CD8-positive, alpha-beta memory T cell (primary cell): ENCODE data around the gene ITGA8. TPM values are rescaled to one million over a fixed set of nuclear protein-coding genes. Genes with fewer than 3 reads are reported as not detected.

Experiments used
- CTCF ChIA-PET: fragments of 350-600 bp; sonication (Branson Sonifier 250); formaldehyde crosslinking; loops from one replicate; lab custom pipeline; 2021; ENCODE audit warnings: antibody characterized with exemption; lab: Charles Lee
- POLR2A ChIA-PET: fragments of 350-600 bp; sonication (Branson Sonifier 250); formaldehyde crosslinking; loops from one replicate; lab custom pipeline; 2021; ENCODE audit warnings: antibody characterized with exemption; lab: Charles Lee
- DNase-seq, 5 donors: peaks; one replicate each; pipeline versions ENCODE4 v3.0.0 to v3.0.0-alpha.2; 2020 to 2022; ENCODE audit warnings: mixed read lengths in 1 of 5
- H3K27ac ChIP-seq: one replicate; pipeline ENCODE4 v1.7.0; 2013; ENCODE audit warnings: low read depth, mild to moderate bottlenecking, low read length, moderate library complexity
- H3K27me3 ChIP-seq: 2 replicates; pipeline ENCODE4 v1.7.0; 2013; ENCODE audit warnings: low read length, mild to moderate bottlenecking; ENCODE audit not compliant: insufficient read depth, poor library complexity, severe bottlenecking
- H3K36me3 ChIP-seq: 2 replicates; pipeline ENCODE4 v1.7.0; 2013; ENCODE audit warnings: mild to moderate bottlenecking, low read length, moderate library complexity; ENCODE audit not compliant: insufficient read depth
- H3K4me1 ChIP-seq: 2 replicates; pipeline ENCODE4 v1.7.0; 2013; ENCODE audit warnings: mild to moderate bottlenecking, low read length, moderate library complexity; ENCODE audit not compliant: insufficient read depth
- H3K4me3 ChIP-seq: 2 replicates; pipeline ENCODE4 v1.7.0; 2013; ENCODE audit warnings: mild to moderate bottlenecking, low read length
- H3K9me3 ChIP-seq: 2 replicates; pipeline ENCODE4 v1.7.0; 2013; ENCODE audit warnings: mild to moderate bottlenecking, low read length
- H3K27ac Mint-ChIP-seq, 8 donors: one replicate each; pipeline ENCODE4 v1.8.0; 2020 to 2021; ENCODE audit warnings: mixed read lengths in 8 of 8, mild to moderate bottlenecking in 6 of 8, inconsistent platforms in 3 of 8, moderate library complexity in 3 of 8
- H3K27me3 Mint-ChIP-seq, 2 donors: one replicate each; pipeline ENCODE4 v1.8.0; 2020 to 2021; ENCODE audit warnings: mixed read lengths in 2 of 2, mild to moderate bottlenecking in 1 of 2, moderate library complexity in 1 of 2
- H3K36me3 Mint-ChIP-seq, 3 donors: one replicate each; pipeline ENCODE4 v1.8.0; 2020 to 2021; ENCODE audit warnings: mixed read lengths in 3 of 3, inconsistent platforms in 1 of 3, mild to moderate bottlenecking in 1 of 3
- H3K4me1 Mint-ChIP-seq, 3 donors: one replicate each; pipeline ENCODE4 v1.8.0; 2020 to 2021; ENCODE audit warnings: mixed read lengths in 3 of 3, inconsistent platforms in 1 of 3, mild to moderate bottlenecking in 1 of 3
- H3K4me3 Mint-ChIP-seq, 7 donors: one replicate each; pipeline ENCODE4 v1.8.0; 2020 to 2021; ENCODE audit warnings: mixed read lengths in 7 of 7, mild to moderate bottlenecking in 6 of 7, moderate library complexity in 4 of 7, inconsistent platforms in 2 of 7
- H3K9me3 Mint-ChIP-seq, 5 donors: one replicate each; pipeline ENCODE4 v1.8.0; 2020 to 2022; ENCODE audit warnings: mixed read lengths in 5 of 5, mild to moderate bottlenecking in 3 of 5, moderate library complexity in 2 of 5, inconsistent platforms in 1 of 5
- polyA plus RNA-seq: library from polyadenylated mRNA; unstranded; fragments of 300-500 nt; fragmentation: Illumina TruSeq; gene quantifications from one replicate; pipeline ENCODE4 v1.2.3, GENCODE V29; 2021
- total RNA-seq, 2 experiments: library from RNA; stranded (reverse); gene quantifications; one replicate each; pipeline ENCODE4 v1.2.3, GENCODE V29; 2021

The ITGA8 gene
- total and polyA plus RNA-seq, 3 experiments from 2014 or later: not detected

DNA sequence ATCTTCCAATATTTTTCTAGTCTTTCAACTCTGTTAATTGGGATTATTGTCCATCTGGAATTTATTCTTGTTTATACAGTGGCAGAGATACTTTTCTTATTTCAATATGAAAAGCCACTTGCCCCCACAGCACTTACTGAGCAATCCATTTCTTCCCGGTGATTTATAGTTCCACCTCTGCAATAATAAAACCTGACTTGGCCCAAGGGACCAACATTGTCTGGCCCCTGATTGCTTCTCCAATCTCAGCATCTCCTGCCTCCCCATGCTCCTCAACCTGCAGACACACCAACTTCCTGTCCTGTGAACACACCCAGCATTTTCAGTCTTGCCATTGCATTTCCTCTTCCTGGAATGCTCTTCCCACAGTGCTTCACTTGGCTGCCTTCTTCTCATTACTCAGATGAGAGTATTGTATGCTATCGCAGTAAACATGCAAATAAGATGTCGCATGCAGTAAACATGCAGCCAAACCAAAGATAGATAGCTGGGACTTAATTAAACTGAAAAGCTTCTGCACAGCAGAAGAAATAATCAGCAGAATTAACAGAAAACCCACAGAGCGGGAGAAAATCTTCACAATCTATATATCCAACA, 19.5 kb downstream of the ITGA8 start:
- Histone ChIP-seq H3K36me3 (no peaks in the 10 kb centered on the region), H3K27ac (no peak overlapping the region), H3K4me1 (no peaks in the 10 kb centered on the region), H3K27me3 (no peaks in the 10 kb centered on the region), H3K4me3 (no peak overlapping the region), H3K9me3 (no peaks in the 10 kb centered on the region)
- DNase-seq: no peak
- H3K36me3 Mint-ChIP-seq: no peaks in the 10 kb centered on the region
- ChIA-PET POLR2A (no interaction called here), CTCF (no interaction called here)
- H3K27ac Mint-ChIP-seq: no peak overlapping the region
- H3K27me3 Mint-ChIP-seq: peaks cover 2 to 3% of the 10 kb centered on the region in 2 donors
- H3K4me3 Mint-ChIP-seq: no peak overlapping the region
- H3K4me1 Mint-ChIP-seq: no peaks in the 10 kb centered on the region
- H3K9me3 Mint-ChIP-seq: peaks cover 0 to 8% (median 3%) of the 10 kb centered on the region in 5 donors

DNA sequence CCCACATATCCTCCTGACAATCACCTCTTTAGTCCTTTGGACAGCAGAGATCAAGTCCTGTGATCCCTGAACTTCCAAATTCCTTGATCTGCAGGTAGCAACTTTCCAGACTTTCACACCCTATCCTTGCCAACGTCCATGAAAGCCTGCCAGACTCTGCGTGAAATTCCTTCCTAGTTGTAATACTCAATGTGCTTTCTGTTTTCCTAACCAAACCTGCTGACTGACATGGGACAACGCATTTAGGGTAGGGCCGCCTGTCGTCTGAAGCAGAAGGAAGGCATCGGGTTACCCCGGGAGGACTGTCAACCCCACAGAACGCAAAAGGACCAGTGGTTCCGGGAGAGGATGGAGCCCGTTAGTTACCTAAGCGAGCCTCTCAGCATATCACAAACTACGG, 23.9 kb downstream of the ITGA8 start:
- no peaks in the 10 kb centered on the region for H3K4me1 Mint-ChIP-seq
- Histone ChIP-seq H3K4me1 (no peaks in the 10 kb centered on the region), H3K27me3 (no peaks in the 10 kb centered on the region), H3K27ac (no peak overlapping the region), H3K4me3 (no peak overlapping the region), H3K9me3 (no peaks in the 10 kb centered on the region), H3K36me3 (no peaks in the 10 kb centered on the region)
- peaks cover 0 to 8% (median 3%) of the 10 kb centered on the region in 5 donors for H3K9me3 Mint-ChIP-seq
- peaks cover under 1 to 1% of the 10 kb centered on the region in 2 donors for H3K27me3 Mint-ChIP-seq
- no peaks in the 10 kb centered on the region for H3K36me3 Mint-ChIP-seq
- no peak for DNase-seq
- no peak overlapping the region for H3K27ac Mint-ChIP-seq
- H3K4me3 Mint-ChIP-seq: no peak overlapping the region
- ChIA-PET CTCF (no interaction called here), POLR2A (no interaction called here)

DNA sequence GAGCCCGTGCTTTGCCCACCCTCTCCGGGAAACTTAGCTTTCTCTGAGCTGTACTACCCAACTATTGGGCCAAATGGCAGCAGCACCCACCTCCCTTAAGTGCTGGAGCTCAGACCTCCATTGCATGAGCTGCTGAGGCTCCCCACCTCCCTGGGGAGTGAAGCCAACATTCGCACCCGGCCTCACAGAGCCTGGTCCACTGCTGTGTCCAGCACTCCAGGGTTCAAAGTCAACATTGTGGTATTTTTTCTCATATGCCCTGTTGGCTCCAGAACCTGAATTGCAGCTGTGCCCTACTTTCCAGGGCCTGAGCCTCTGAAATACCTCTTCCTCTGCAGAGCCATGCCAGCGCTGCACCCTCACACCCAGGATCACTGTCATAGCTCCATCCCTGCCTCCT, 29.7 kb downstream of the ITGA8 start:
- no peaks in the 10 kb centered on the region for H3K36me3 ChIP-seq
- peaks cover 8 to 17% of the 10 kb centered on the region in 2 donors for H3K27me3 Mint-ChIP-seq
- H3K27me3 ChIP-seq: no peaks in the 10 kb centered on the region
- H3K9me3 ChIP-seq: no peaks in the 10 kb centered on the region
- H3K9me3 Mint-ChIP-seq: peaks cover 0 to 2% (median 0%) of the 10 kb centered on the region in 5 donors
- POLR2A ChIA-PET: no interaction called here
- H3K4me1 ChIP-seq: no peaks in the 10 kb centered on the region
- H3K27ac ChIP-seq: no peak overlapping the region
- no peak overlapping the region for H3K4me3 ChIP-seq
- no peak for DNase-seq
- no peak overlapping the region for H3K4me3 Mint-ChIP-seq
- H3K36me3 Mint-ChIP-seq: no peaks in the 10 kb centered on the region
- CTCF ChIA-PET: no interaction called here
- no peaks in the 10 kb centered on the region for H3K4me1 Mint-ChIP-seq
- no peak overlapping the region for H3K27ac Mint-ChIP-seq

DNA sequence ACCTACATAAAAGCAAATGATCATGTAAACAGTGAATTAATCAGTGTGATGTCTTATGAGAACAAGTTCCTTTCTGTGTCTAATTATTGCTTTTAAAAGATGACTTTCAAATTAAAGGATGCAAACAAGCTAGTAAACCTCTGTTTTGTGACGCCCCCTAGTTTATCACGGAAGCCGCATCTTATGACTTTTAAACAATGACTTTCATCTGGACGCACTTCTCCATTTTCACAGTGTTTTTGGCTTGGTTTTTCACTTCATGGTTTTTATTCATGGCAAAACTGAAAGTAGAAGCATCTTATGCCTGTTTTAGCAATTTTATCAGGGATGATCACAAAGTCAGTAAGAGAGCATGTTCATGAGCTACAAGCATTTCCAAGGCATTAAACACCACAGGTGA, 35.0 kb downstream of the ITGA8 start:
- Histone ChIP-seq H3K27me3 (no peaks in the 10 kb centered on the region), H3K9me3 (no peaks in the 10 kb centered on the region), H3K36me3 (no peaks in the 10 kb centered on the region), H3K4me1 (no peaks in the 10 kb centered on the region), H3K4me3 (no peak overlapping the region), H3K27ac (no peak overlapping the region)
- ChIA-PET CTCF (no interaction called here), POLR2A (no interaction called here)
- H3K36me3 Mint-ChIP-seq: no peaks in the 10 kb centered on the region
- DNase-seq: no peak
- peaks cover 6 to 48% of the 10 kb centered on the region in 2 donors for H3K27me3 Mint-ChIP-seq
- no peaks in the 10 kb centered on the region for H3K4me1 Mint-ChIP-seq
- no peak overlapping the region for H3K4me3 Mint-ChIP-seq
- no peak overlapping the region for H3K27ac Mint-ChIP-seq
- peaks cover 0 to 2% (median 2%) of the 10 kb centered on the region in 5 donors for H3K9me3 Mint-ChIP-seq

DNA sequence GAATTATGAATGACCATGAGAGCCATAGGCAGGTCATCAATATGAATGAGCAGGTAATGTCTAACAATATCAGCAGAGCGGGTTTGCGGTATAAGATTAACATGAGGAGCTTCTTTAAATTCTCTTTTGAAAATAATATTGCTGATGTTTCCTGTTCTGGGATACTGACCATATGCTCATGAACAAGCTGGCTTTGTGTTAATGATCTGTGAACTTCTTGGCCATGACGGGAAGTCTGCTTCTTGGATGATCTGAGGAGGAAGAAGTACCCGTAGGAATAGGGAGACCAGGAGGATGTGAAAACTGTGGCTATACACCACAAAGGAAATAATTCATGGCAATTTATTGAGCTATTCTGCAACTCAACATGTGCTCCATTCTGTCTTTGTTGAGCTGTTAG, 38.6 kb downstream of the ITGA8 start:
- H3K27me3 Mint-ChIP-seq: peaks cover 4 to 39% of the 10 kb centered on the region in 2 donors
- no peak overlapping the region for H3K27ac Mint-ChIP-seq
- H3K4me1 Mint-ChIP-seq: no peaks in the 10 kb centered on the region
- no peaks in the 10 kb centered on the region for H3K4me1 ChIP-seq
- no peaks in the 10 kb centered on the region for H3K27me3 ChIP-seq
- peaks cover 0 to 2% (median 0%) of the 10 kb centered on the region in 5 donors for H3K9me3 Mint-ChIP-seq
- ChIA-PET POLR2A (no interaction called here), CTCF (no interaction called here)
- DNase-seq: no peak
- H3K36me3 ChIP-seq: no peaks in the 10 kb centered on the region
- H3K9me3 ChIP-seq: no peaks in the 10 kb centered on the region
- H3K4me3 Mint-ChIP-seq: no peak overlapping the region
- H3K27ac ChIP-seq: no peak overlapping the region
- H3K36me3 Mint-ChIP-seq: peaks cover 0 to under 1% (median 0%) of the 10 kb centered on the region in 3 donors
- no peak overlapping the region for H3K4me3 ChIP-seq

DNA sequence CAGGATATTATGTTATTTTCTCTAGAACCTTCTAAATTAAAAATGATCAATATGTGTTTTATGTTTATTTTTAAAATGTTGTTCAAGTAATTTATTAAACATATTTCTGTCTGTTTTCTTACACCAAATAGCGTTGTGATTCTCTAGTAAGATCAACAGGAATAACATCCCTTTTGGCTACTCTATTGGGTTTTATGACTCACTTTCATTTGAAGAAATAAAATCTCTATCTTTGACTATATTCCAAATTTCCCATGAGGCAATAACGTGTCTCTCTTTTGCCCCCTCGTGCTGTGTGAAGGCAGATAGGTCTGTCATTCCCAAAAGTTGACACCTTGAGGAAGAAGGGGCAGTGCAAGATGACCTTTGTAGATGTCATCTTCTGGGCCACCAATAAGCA, 40.9 kb downstream of the ITGA8 start:
- Mint-ChIP-seq H3K4me1 (no peaks in the 10 kb centered on the region), H3K9me3 (peaks cover 0 to 5% (median 0%) of the 10 kb centered on the region in 5 donors), H3K4me3 (no peak overlapping the region), H3K27ac (no peak overlapping the region), H3K36me3 (peaks cover 0 to 1% (median 0%) of the 10 kb centered on the region in 3 donors), H3K27me3 (peaks cover 0 to 29% of the 10 kb centered on the region in 2 donors)
- no peaks in the 10 kb centered on the region for H3K27me3 ChIP-seq
- no peaks in the 10 kb centered on the region for H3K9me3 ChIP-seq
- H3K36me3 ChIP-seq: no peaks in the 10 kb centered on the region
- H3K4me1 ChIP-seq: no peaks in the 10 kb centered on the region
- no peak overlapping the region for H3K4me3 ChIP-seq
- DNase-seq: no peak
- CTCF ChIA-PET: no interaction called here
- POLR2A ChIA-PET: no interaction called here
- H3K27ac ChIP-seq: no peak overlapping the region

DNA sequence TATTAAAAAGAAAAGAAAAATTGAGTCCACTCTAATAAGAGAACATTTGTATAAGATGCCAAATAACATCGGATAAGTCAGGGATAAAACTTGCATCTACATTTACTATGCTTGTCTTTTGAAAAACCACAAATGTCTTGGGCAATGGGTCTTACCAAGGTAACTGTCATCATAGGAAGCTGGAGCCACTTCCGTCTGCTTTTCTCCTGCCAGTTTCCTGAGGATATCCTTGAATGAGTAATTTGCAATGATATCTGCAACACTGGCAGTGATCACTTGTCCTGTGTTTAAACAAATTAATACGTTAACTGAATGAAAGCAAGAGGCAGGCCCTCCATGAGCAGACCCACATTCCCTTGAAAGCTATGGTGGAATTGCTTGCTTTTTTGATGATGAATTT, 47.3 kb downstream of the ITGA8 start:
- ChIA-PET CTCF (no interaction called here), POLR2A (no interaction called here)
- H3K9me3 ChIP-seq: no peaks in the 10 kb centered on the region
- peaks cover 5 to 12% of the 10 kb centered on the region in 2 donors for H3K27me3 Mint-ChIP-seq
- no peak overlapping the region for H3K27ac ChIP-seq
- no peak overlapping the region for H3K4me3 ChIP-seq
- no peaks in the 10 kb centered on the region for H3K4me1 Mint-ChIP-seq
- peaks cover 0 to 1% (median 0%) of the 10 kb centered on the region in 3 donors for H3K36me3 Mint-ChIP-seq
- H3K36me3 ChIP-seq: no peaks in the 10 kb centered on the region
- peaks cover 0 to 4% (median 0%) of the 10 kb centered on the region in 5 donors for H3K9me3 Mint-ChIP-seq
- no peak for DNase-seq
- H3K4me1 ChIP-seq: no peaks in the 10 kb centered on the region
- H3K27me3 ChIP-seq: no peaks in the 10 kb centered on the region
- no peak overlapping the region for H3K27ac Mint-ChIP-seq
- no peak overlapping the region for H3K4me3 Mint-ChIP-seq

DNA sequence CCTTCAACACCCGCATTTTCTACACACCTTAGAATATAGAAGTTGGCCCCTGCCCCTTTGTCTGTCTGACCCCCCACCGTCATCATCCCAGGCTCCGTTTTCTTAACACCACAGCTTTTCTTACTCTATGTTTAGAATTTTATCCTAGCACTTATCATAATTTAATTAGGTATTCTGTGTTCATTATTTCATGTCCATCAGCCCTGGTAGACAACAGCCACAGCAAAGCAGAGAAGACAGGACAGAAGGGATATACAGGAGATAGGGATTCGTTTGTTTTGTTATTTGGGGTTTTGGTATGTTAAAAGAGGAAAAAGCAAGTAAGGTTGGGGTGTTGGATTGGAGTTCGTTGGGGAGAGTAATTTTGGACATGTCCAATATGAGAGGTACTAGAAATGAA, 48.8 kb downstream of the ITGA8 start:
- H3K27me3 ChIP-seq: no peaks in the 10 kb centered on the region
- Mint-ChIP-seq H3K9me3 (peaks cover 0 to 6% (median 2%) of the 10 kb centered on the region in 5 donors), H3K27ac (no peak overlapping the region), H3K4me3 (no peak overlapping the region), H3K27me3 (peaks cover 7 to 12% of the 10 kb centered on the region in 2 donors), H3K36me3 (no peaks in the 10 kb centered on the region), H3K4me1 (no peaks in the 10 kb centered on the region)
- CTCF ChIA-PET: no interaction called here
- no peaks in the 10 kb centered on the region for H3K36me3 ChIP-seq
- no peak overlapping the region for H3K27ac ChIP-seq
- no peaks in the 10 kb centered on the region for H3K4me1 ChIP-seq
- no peak for DNase-seq
- no peak overlapping the region for H3K4me3 ChIP-seq
- H3K9me3 ChIP-seq: no peaks in the 10 kb centered on the region
- POLR2A ChIA-PET: no interaction called here
